Calu3 (cell line): ENCODE data around the gene TMEM182. TPM values are rescaled to one million over a fixed set of nuclear protein-coding genes. Genes with fewer than 3 reads are reported as not detected.

ENCODE experiments used
- BruUV-seq: library from RNA; stranded (reverse); fragments of 400-500 nt; replicated peaks from 2 replicates; lab custom pipeline; 2021; lab: Mats Ljungman, UMichigan
- CTCF ChIA-PET: fragments of 300-600 bp; sonication (Branson Sonifier 250); formaldehyde crosslinking; loops from one replicate; lab custom pipeline; 2022; ENCODE audit warnings: antibody characterized with exemption; lab: Charles Lee
- DNase-seq: peaks from one replicate; pipeline ENCODE4 v3.0.0; 2022
- H3K27ac Mint-ChIP-seq: one replicate; pipeline ENCODE4 v1.8.0; 2022; ENCODE audit warnings: mixed read lengths; ENCODE audit not compliant: unreplicated experiment
- H3K27me3 Mint-ChIP-seq: one replicate; pipeline ENCODE4 v1.8.0; 2022; ENCODE audit warnings: mixed read lengths; ENCODE audit not compliant: unreplicated experiment
- H3K36me3 Mint-ChIP-seq: one replicate; pipeline ENCODE4 v1.8.0; 2022; ENCODE audit warnings: mild to moderate bottlenecking, moderate library complexity, mixed read lengths; ENCODE audit not compliant: insufficient read depth, unreplicated experiment
- H3K4me1 Mint-ChIP-seq: one replicate; pipeline ENCODE4 v1.8.0; 2022; ENCODE audit warnings: mild to moderate bottlenecking, low read depth, mixed read lengths; ENCODE audit not compliant: unreplicated experiment
- H3K4me3 Mint-ChIP-seq: one replicate; pipeline ENCODE4 v1.8.0; 2022; ENCODE audit warnings: mild to moderate bottlenecking, low read depth, moderate library complexity, mixed read lengths; ENCODE audit not compliant: unreplicated experiment
- H3K9me3 Mint-ChIP-seq: one replicate; pipeline ENCODE4 v1.8.0; 2022; ENCODE audit warnings: low read depth, mixed read lengths; ENCODE audit not compliant: unreplicated experiment
- intact Hi-C: fragments of 100-400 bp; cut with micrococcal nuclease; formaldehyde crosslinking; loops from one replicate; pipeline ENCODE4 v1.10.0; 2022; ENCODE audit not compliant: unreplicated experiment
- total RNA-seq: library from RNA; stranded (reverse); gene quantifications from 2 replicates; pipeline ENCODE4 v1.2.3, GENCODE V29; 2022
- TF ChIP-seq, protein P1 (sequence below): fragments of 200-600 bp; IDR thresholded peaks from one replicate; pipeline ENCODE4 v1.8.0; 2022; ENCODE audit warnings: antibody characterized with exemption; ENCODE audit not compliant: unreplicated experiment

Gene TMEM182
- total RNA-seq, 1 experiment from 2014 or later: 12.1 TPM

DNA sequence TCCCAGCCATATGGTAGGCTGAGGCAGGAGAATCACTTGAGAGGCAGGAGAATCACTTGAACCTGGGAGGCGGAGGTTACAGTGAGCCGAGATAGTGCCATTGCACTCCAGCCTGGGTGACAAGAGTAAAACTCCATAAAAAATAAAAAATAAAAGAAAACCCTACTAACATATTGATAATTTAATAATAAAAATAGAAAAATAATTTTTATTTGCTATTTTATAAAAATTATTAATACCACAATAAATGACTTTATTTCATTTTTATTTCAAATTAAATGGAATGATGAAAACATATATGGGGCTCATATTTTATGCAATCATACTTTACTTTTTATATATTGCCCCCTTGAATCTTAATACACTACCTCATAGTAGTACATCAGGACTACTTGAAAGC, 20.4 kb downstream of the TMEM182 start:
- no peaks in the 10 kb centered on the region for H3K9me3 Mint-ChIP-seq
- H3K4me3 Mint-ChIP-seq: no peak overlapping the region
- H3K4me1 Mint-ChIP-seq: no peaks in the 10 kb centered on the region
- intact Hi-C loops: no loop called here
- no peak overlapping the region for H3K27ac Mint-ChIP-seq
- no peaks in the 10 kb centered on the region for H3K27me3 Mint-ChIP-seq
- no peak for DNase-seq
- CTCF ChIA-PET: no interaction called here
- BruUV-seq: no TSS peak
- TF ChIP-seq, protein P1, sequence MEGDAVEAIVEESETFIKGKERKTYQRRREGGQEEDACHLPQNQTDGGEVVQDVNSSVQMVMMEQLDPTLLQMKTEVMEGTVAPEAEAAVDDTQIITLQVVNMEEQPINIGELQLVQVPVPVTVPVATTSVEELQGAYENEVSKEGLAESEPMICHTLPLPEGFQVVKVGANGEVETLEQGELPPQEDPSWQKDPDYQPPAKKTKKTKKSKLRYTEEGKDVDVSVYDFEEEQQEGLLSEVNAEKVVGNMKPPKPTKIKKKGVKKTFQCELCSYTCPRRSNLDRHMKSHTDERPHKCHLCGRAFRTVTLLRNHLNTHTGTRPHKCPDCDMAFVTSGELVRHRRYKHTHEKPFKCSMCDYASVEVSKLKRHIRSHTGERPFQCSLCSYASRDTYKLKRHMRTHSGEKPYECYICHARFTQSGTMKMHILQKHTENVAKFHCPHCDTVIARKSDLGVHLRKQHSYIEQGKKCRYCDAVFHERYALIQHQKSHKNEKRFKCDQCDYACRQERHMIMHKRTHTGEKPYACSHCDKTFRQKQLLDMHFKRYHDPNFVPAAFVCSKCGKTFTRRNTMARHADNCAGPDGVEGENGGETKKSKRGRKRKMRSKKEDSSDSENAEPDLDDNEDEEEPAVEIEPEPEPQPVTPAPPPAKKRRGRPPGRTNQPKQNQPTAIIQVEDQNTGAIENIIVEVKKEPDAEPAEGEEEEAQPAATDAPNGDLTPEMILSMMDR: no peak
- H3K36me3 Mint-ChIP-seq: no peaks in the 10 kb centered on the region

DNA sequence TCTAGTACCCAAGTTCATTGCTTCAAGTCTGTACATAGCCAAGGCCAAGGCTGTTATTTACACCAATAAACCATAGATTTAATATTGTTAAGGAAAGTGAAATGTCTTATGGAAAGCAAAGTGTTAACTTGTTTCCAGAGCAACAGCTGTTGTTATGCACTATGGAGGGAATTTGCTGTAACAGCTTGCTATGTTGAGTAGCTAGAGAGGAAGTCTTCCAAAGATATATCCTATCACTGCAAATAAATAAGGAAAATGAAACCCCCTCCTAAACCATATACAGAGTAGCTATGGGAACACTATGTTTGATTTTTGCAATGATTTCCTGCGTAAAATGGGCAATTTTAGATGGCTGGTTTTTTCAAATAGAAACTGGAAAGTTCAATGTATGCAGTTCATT, 21.1 kb downstream of the TMEM182 start:
- no TSS peak for BruUV-seq
- DNase-seq: no peak
- TF ChIP-seq, protein P1: no peak
- no peaks in the 10 kb centered on the region for H3K4me1 Mint-ChIP-seq
- no peak overlapping the region for H3K27ac Mint-ChIP-seq
- intact Hi-C loops: no loop called here
- CTCF ChIA-PET: no interaction called here
- H3K27me3 Mint-ChIP-seq: no peaks in the 10 kb centered on the region
- no peak overlapping the region for H3K4me3 Mint-ChIP-seq
- H3K36me3 Mint-ChIP-seq: no peaks in the 10 kb centered on the region
- H3K9me3 Mint-ChIP-seq: no peaks in the 10 kb centered on the region

DNA sequence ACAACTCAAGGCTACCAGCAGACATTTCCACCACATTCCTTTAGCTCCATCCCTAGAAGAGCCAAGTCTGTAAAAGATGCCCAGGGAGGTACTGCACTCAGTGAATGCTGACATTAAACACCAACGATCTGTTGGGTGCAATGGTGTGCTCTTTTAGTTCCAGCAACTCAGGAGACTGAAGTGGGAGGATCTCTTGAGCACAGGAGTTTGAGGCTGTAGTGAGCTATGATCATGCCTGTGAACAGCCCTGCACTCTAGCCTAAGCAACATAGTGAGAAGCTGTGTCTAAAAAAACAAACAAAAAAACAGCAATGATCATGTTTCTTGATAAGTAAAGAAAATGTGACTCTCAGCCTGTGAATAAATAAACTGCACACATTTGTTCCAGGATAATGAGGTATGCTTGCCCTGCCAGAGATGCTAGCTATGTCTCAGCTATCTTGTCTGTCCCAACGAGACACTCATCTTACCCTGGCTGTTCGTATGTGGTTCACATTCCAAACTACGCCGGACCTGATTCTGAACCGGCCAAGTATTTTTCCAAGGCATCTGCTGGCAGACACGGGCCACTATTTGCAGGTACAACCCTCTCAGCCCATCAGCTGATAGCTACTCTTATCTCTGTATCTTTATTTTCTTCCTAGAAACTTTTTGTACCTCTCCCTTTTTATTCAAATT, 21.8 kb downstream of the TMEM182 start:
- CTCF ChIA-PET: no interaction called here
- H3K36me3 Mint-ChIP-seq: no peaks in the 10 kb centered on the region
- TF ChIP-seq, protein P1: no peak
- DNase-seq: no peak
- no TSS peak for BruUV-seq
- no peaks in the 10 kb centered on the region for H3K9me3 Mint-ChIP-seq
- no peak overlapping the region for H3K27ac Mint-ChIP-seq
- no peak overlapping the region for H3K4me3 Mint-ChIP-seq
- no peaks in the 10 kb centered on the region for H3K4me1 Mint-ChIP-seq
- intact Hi-C loops: no loop called here
- H3K27me3 Mint-ChIP-seq: no peaks in the 10 kb centered on the region

DNA sequence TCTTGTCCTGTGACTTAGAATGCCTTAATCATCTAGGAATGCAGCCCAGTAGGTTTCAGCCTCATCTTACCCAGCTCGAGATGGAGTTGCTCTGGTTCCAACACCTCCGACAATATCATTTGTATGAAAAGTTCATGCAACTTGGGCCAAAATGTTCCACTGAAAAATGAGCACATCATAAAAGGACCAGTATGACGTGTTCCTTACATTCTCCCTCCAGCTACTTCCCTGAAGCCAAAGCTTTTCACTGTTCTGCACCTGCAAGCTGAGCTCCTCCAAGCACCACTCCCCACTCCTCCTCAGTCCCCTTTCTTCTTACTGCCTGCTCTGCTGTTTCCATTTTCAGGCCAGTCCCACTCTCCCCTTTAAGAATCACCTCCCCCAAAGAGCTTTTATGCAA, 23.1 kb downstream of the TMEM182 start:
- Mint-ChIP-seq H3K9me3 (no peaks in the 10 kb centered on the region), H3K36me3 (no peaks in the 10 kb centered on the region), H3K27me3 (no peaks in the 10 kb centered on the region), H3K4me3 (no peak overlapping the region), H3K4me1 (no peaks in the 10 kb centered on the region), H3K27ac (no peak overlapping the region)
- no peak for DNase-seq
- TF ChIP-seq, protein P1: no peak
- no TSS peak for BruUV-seq
- CTCF ChIA-PET: no interaction called here
- intact Hi-C loops: no loop called here
